ENCODE results near the gene MGAT3. TPM values are rescaled to one million over a fixed set of nuclear protein-coding genes. Genes with fewer than 3 reads are reported as not detected.
A peak's percentile ranks its signal among the peaks of the same experiment; 100 is the strongest.

MGAT3 gene
- total RNA-seq, 1 experiment from 2014 or later = 5.0 TPM

- Histone ChIP-seq H3K4me2 (ENCODE audit: insufficient read depth, insufficient read length, low read length) (no peak overlapping the region), H3K56ac (ENCODE audit: insufficient read length, low read depth, low read length) (no peak overlapping the region), H3K9ac (ENCODE audit: extremely low read depth, insufficient read length, low read length) (no peak overlapping the region), H2BK5ac (ENCODE audit: insufficient read length, low read length) (no peak overlapping the region), H3K23me2 (ENCODE audit: insufficient read length, low read depth, low read length, poor library complexity, severe bottlenecking) (peaks cover 6% of the 10 kb centered on the region), H3K9me3 (ENCODE audit: control insufficient read depth, low read depth, low read length) (no peaks in the 10 kb centered on the region), H3K4me1 (ENCODE audit: insufficient read depth, low read length) (peaks cover 3% of the 10 kb centered on the region; the same call in 1 of the 2 replicates), H2BK15ac (ENCODE audit: low read depth, low read length) (no peak overlapping the region), H2AFZ (ENCODE audit: low read length) (no peak overlapping the region), H2BK120ac (ENCODE audit: low read depth, low read length, poor library complexity, severe bottlenecking) (no peak overlapping the region), H3K18ac (ENCODE audit: insufficient read length, low read depth, low read length) (no peak overlapping the region), H3T11ph (ENCODE audit: low read length) (no peak overlapping the region), H4K8ac (replicated peaks; ENCODE audit: insufficient read length, low read depth, low read length) (no peak overlapping the region), H3K4ac (ENCODE audit: low read depth, low read length) (no peak overlapping the region), H3K14ac (ENCODE audit: insufficient read depth, low read length) (no peak overlapping the region), H3K79me1 (ENCODE audit: insufficient read depth, low read depth, low read length, poor library complexity, severe bottlenecking) (no peaks in the 10 kb centered on the region), H3K27me3 (ENCODE audit: insufficient read depth, low read length) (no peaks in the 10 kb centered on the region), H3K27ac (ENCODE audit: insufficient read length, low read depth, low read length) (no peak overlapping the region), H4K5ac (ENCODE audit: insufficient read length, low read depth, low read length) (no peak overlapping the region), H2AK5ac (ENCODE audit: insufficient read length, low read length) (no peak overlapping the region), H4K20me1 (ENCODE audit: control insufficient read depth, insufficient read depth, insufficient read length) (peaks cover 4% of the 10 kb centered on the region), H2BK20ac (ENCODE audit: low read depth, low read length, poor library complexity, severe bottlenecking) (no peak overlapping the region), H2BK12ac (ENCODE audit: insufficient read length, low read depth, low read length) (no peak overlapping the region), H4K91ac (ENCODE audit: insufficient read length, low read depth, low read length) (no peak overlapping the region), H3K79me2 (ENCODE audit: insufficient read depth, low read length) (peaks cover 2% of the 10 kb centered on the region; the same call in 1 of the 2 replicates), H3K23ac (ENCODE audit: insufficient read length, low read depth, low read length) (no peak overlapping the region)
- no CpG with 5 or more reads among the region's 6 CpGs for WGBS (ENCODE audit: extremely low coverage, insufficient read length, low lambda C conversion rate)
- Mint-ChIP-seq H3K27ac (peak overlapping the region in 2 of 3 experiments; percentile 19 to 28; a peak in 3 of 7 replicates), H3K4me1 (peaks cover 39 to 49% of the 10 kb centered on the region in 2 experiments), H3K36me3 (ENCODE audit: insufficient read depth in 1 of 3, low read depth in 3 of 3) (peaks cover 18 to 67% (median 55%) of the 10 kb centered on the region in 3 experiments), H3K27me3 (ENCODE audit: low read depth) (no peaks in the 10 kb centered on the region; the same call in 1 of the 2 replicates), H3K4me3 (peak overlapping the region in 1 of 2 experiments; percentile 8; a peak in 1 of 5 replicates), H3K9me3 (no peaks in the 10 kb centered on the region; a peak in 1 of 5 replicates)
- DNase-seq = peak; percentile 48
- TF ChIP-seq CTCF (conservative IDR thresholded peaks at IDR 0.05) = no peak
Observed at GRCh38 chr22:39527481-39527961, 70.7 kb downstream of the MGAT3 start.

All from H9 (cell line).